ENCODE data around the gene PTGFRN. TPM values are rescaled to one million over a fixed set of nuclear protein-coding genes. Genes with fewer than 3 reads are reported as not detected.

PTGFRN gene
- total and polyA plus RNA-seq, 2 of the 13 experiments (the other 11 are each of a cell fraction or from before 2014, with no cell fraction given): 3.3 to 11.3 TPM

GRCh38 chr1:116934586-116935207 is 25.0 kb downstream of the PTGFRN start:
- no peak overlapping the region for H2AFZ ChIP-seq (ENCODE audit: low read length)
- H3K27me3 ChIP-seq (ENCODE audit: control insufficient read depth in 1 of 2, insufficient read depth in 2 of 2, low read length in 2 of 2): no peaks in the 10 kb centered on the region
- no peaks in the 10 kb centered on the region for H4K20me1 ChIP-seq (ENCODE audit: insufficient read depth, low read length)
- FAIRE-seq: peak; percentile 43
- CTCF ChIA-PET (ENCODE audit: low intra/inter-chr PET ratio, low total read pairs): interaction anchor here (1.6 kb wide), 2 partner anchors 117 to 197 kb away, joined by 4 read pairs; no protein-coding TSS in a partner anchor
- H3K4me1 ChIP-seq (ENCODE audit: insufficient read depth, low read length): peaks cover 12% of the 10 kb centered on the region
- peak; percentile 58 for DNase-seq (ENCODE audit: low spot score)
- intact Hi-C loops (cut with micrococcal nuclease; ENCODE audit: unreplicated experiment): loop anchor here (1.0 kb wide), 1 partner anchor 29 kb away; no protein-coding TSS in a partner anchor
- POLR2A ChIA-PET: no interaction called here
- ATAC-seq: peak; percentile 88
- no peaks in the 10 kb centered on the region for H3K9me3 ChIP-seq (ENCODE audit: low read length)
- in situ Hi-C loops (cut with HindIII; ENCODE audit: extremely low pct_ligation_motif_present, low pct_unique_long_range_greater_than_20kb): no loop called here
- H3K36me3 ChIP-seq (replicated peaks in 1 of 2; ENCODE audit: control insufficient read depth in 1 of 2, insufficient read depth in 2 of 2, low read length in 2 of 2): no peaks in the 10 kb centered on the region
- no peak overlapping the region for H3K9ac ChIP-seq (ENCODE audit: insufficient read depth, low read depth, low read length)
- no peak overlapping the region for H3K27ac ChIP-seq (ENCODE audit: extremely low read length, insufficient read depth, low read length)
- no TSS peak for BruUV-seq (replicated peaks)
- peak overlapping the region; percentile 39; the same call in 1 of the 2 replicates for H3K4me2 ChIP-seq (ENCODE audit: low read depth, low read length)
- no peaks in the 10 kb centered on the region for H3K79me2 ChIP-seq (ENCODE audit: insufficient read depth, low read length)
- 3% methylated on average over 2 of the region's 3 CpGs for WGBS (ENCODE audit: low lambda C conversion rate)
- H3K4me3 ChIP-seq (replicated peaks in 1 of 3; ENCODE audit: insufficient read depth in 1 of 3, low read depth in 2 of 3, low read length in 3 of 3): no peak overlapping the region
- TF ChIP-seq U2AF2 (IDR thresholded peaks at IDR 0.05; ENCODE audit: low read depth, low read length) (no peak), STAT6 (CRISPR knock-in tag; IDR thresholded peaks at IDR 0.05; ENCODE audit: borderline replicate concordance) (no peak), LCORL (IDR thresholded peaks at IDR 0.05) (no peak), LCORL (CRISPR knock-in tag; IDR thresholded peaks at IDR 0.05) (0 out of 2 replicates have a peak, but pooled peaks have one; percentile 49), HNF4A (CRISPR knock-in tag; IDR thresholded peaks at IDR 0.05) (peak; percentile 51), ELF3 (CRISPR knock-in tag; IDR thresholded peaks at IDR 0.05) (peak; percentile 61; the same call in 1 of the 2 replicates), GATAD2A (CRISPR knock-in tag; IDR thresholded peaks at IDR 0.05) (peak; percentile 39; the same call in 1 of the 2 replicates), NR2F6 (IDR thresholded peaks at IDR 0.05) (peak; percentile 81), NR2F6 (CRISPR knock-in tag; IDR thresholded peaks at IDR 0.05) (peak; percentile 78), SMC3 (IDR thresholded peaks at IDR 0.05; ENCODE audit: low read length) (peak; percentile 41), HMG20A (CRISPR knock-in tag; IDR thresholded peaks at IDR 0.05; ENCODE audit: borderline replicate concordance) (peak; percentile 41; the same call in 1 of the 2 replicates), NR2F1 (CRISPR knock-in tag; IDR thresholded peaks at IDR 0.05) (peak; percentile 20 to 55; a peak in 2 of 4 replicates), FOXA3 (CRISPR knock-in tag; IDR thresholded peaks at IDR 0.05) (peak; percentile 50; the same call in 1 of the 2 replicates), CTCF (CRISPR knock-in tag; IDR thresholded peaks at IDR 0.05) (peak; percentile 42), ZNF138 (CRISPR knock-in tag; IDR thresholded peaks at IDR 0.05; ENCODE audit: low read depth) (no peak), FOXJ3 (CRISPR knock-in tag; IDR thresholded peaks at IDR 0.05; ENCODE audit: borderline replicate concordance) (peak; percentile 57; the same call in 1 of the 2 replicates), FOXK1 (CRISPR knock-in tag; IDR thresholded peaks at IDR 0.05; ENCODE audit: borderline replicate concordance, low read depth) (peak; percentile 20; the same call in 1 of the 2 replicates), ZNF670 (CRISPR knock-in tag; IDR thresholded peaks at IDR 0.05; ENCODE audit: borderline replicate concordance) (no peak), CEBPB (IDR thresholded peaks at IDR 0.05; ENCODE audit: borderline replicate concordance, low read depth, low read length) (peak; percentile 71; the same call in 1 of the 2 replicates)

All from HepG2 (cell line).